NT2/D1 (cell line): Measurements from ENCODE around the gene IFNB1.
A peak's percentile ranks its signal among the peaks of the same experiment; 100 is the strongest.

Source experiments
- DNase-seq: peaks from one replicate; pipeline ENCODE4 v3.0.0-alpha.2; 2011; ENCODE audit warnings: low read depth, low spot score
- H3K27me3 ChIP-seq: 2 replicates; pipeline ENCODE4 v1.6.0; 2011; ENCODE audit warnings: mild to moderate bottlenecking; ENCODE audit not compliant: insufficient read length, insufficient read depth
- H3K36me3 ChIP-seq: 2 replicates; pipeline ENCODE4 v1.6.1; 2011; ENCODE audit warnings: mild to moderate bottlenecking, low read length, mixed read lengths; ENCODE audit not compliant: insufficient read depth, insufficient read length
- H3K4me1 ChIP-seq: 2 replicates; pipeline ENCODE4 v1.5.1; 2011; ENCODE audit not compliant: insufficient read depth, insufficient read length
- H3K4me3 ChIP-seq: 2 replicates; pipeline ENCODE4 v1.5.1; 2011; ENCODE audit warnings: low read depth; ENCODE audit not compliant: insufficient read length
- H3K9ac ChIP-seq: 2 replicates; pipeline ENCODE4 v1.6.0; 2011; ENCODE audit warnings: low read depth; ENCODE audit not compliant: insufficient read length
- H3K9me3 ChIP-seq: 2 replicates; pipeline ENCODE4 v1.5.1; 2011; ENCODE audit warnings: mild to moderate bottlenecking, low read length; ENCODE audit not compliant: insufficient read depth
- SUZ12 ChIP-seq: IDR thresholded peaks from 2 replicates; pipeline ENCODE4 v1.6.1; 2011; ENCODE audit not compliant: insufficient read length, insufficient read depth; ENCODE audit errors: extremely low read depth
- YY1 ChIP-seq: IDR thresholded peaks from 2 replicates; pipeline ENCODE4 v1.6.1; 2011; ENCODE audit not compliant: insufficient read length, insufficient read depth
- ZNF274 ChIP-seq: IDR thresholded peaks from 2 replicates; pipeline ENCODE4 v1.6.1; 2011; ENCODE audit warnings: mild to moderate bottlenecking, low read depth, low read length

Gene IFNB1

DNA sequence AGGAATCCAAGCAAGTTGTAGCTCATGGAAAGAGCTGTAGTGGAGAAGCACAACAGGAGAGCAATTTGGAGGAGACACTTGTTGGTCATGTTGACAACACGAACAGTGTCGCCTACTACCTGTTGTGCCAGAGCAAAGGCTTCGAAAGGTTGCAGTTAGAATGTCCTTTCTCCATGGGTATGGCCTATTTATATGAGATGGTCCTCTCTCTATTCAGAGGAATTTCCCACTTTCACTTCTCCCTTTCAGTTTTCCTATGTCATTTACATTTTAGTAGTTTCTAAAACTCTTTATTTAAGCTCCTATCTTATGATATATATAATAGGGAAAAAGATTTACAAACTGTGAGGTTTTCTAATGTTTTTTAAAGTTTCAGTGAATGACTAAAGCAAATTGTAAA is at the start of gene IFNB1:
Gene IFNB1, minus strand, starts transcription at position 162 of the 400 bp plus-strand sequence. Its CDS starts 73 bp downstream, at position 89.
- Histone ChIP-seq H3K9ac (no peak within 1 kb of the TSS), H3K9me3 (no peaks in the 10 kb centered on the region), H3K4me1 (no peaks in the 10 kb centered on the region), H3K36me3 (no peaks in the 10 kb centered on the region), H3K27me3 (no peaks in the 10 kb centered on the region), H3K4me3 (no peak within 1 kb of the TSS)
- no peak for TF ChIP-seq YY1
- no peak for TF ChIP-seq ZNF274
- TF ChIP-seq SUZ12 = no peak
- no peak for DNase-seq

DNA sequence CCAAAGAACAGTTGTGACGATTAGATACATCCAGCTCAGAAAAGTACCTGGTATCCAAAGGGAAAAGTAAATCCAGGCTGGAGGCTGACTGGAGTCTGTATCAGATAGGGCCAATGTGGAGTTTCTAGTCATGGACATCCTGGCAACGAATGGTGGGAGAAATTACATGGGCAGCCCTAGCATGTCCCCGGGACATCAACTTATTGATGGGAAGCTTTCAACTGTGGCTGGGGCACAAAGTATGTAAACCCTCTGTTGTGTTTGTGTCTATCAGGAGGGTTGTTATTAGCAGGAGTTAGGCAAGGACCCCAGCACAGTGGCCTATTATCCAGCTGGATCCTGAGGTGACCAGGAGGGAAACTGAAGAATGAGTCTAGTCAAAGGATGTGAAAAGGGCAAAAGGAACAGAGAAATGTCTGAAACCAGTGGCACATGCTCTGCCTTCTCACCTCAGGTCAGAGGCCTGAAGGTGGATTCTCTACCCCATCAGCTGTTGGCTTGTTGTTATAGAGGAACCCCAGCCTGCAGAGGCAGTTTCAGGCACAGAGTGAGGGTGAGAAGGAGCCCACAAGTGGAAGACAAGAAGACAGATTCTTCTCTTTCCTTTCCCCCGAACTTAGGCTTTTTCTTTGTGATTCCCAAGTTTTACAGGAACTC is 44.0 kb upstream of the IFNB1 start:
- H3K27me3 ChIP-seq = no peaks in the 10 kb centered on the region
- no peak overlapping the region for H3K9ac ChIP-seq
- H3K4me1 ChIP-seq = no peaks in the 10 kb centered on the region
- no peaks in the 10 kb centered on the region for H3K36me3 ChIP-seq
- H3K9me3 ChIP-seq = no peaks in the 10 kb centered on the region
- H3K4me3 ChIP-seq = no peak overlapping the region
- DNase-seq = no peak
- no peak for TF ChIP-seq ZNF274
- TF ChIP-seq YY1 = no peak
- TF ChIP-seq SUZ12 = no peak

DNA sequence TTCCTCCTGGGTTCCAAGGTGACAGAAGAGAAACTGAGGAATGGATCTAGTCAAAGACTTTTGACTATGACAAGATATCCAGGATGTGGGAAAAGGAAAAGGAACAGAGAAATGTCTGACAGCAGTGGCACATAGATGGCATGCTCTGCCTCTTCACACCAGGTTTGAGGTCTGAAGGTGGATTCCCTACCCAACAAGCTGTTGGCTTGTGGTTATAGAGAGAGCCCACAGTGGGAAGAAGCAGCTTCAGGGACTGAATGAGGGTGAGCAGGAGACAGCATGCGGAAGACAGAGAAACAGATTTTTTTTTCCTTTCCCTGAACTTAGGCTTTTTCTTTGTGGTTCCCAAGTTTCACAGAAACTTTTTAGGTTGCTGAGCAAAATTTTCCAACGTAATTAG is 43.3 kb upstream of the IFNB1 start:
- H3K27me3 ChIP-seq = no peaks in the 10 kb centered on the region
- H3K36me3 ChIP-seq = no peaks in the 10 kb centered on the region
- no peaks in the 10 kb centered on the region for H3K4me1 ChIP-seq
- no peak for TF ChIP-seq ZNF274
- H3K9ac ChIP-seq = no peak overlapping the region
- no peak for DNase-seq
- H3K9me3 ChIP-seq = no peaks in the 10 kb centered on the region
- H3K4me3 ChIP-seq = no peak overlapping the region

DNA sequence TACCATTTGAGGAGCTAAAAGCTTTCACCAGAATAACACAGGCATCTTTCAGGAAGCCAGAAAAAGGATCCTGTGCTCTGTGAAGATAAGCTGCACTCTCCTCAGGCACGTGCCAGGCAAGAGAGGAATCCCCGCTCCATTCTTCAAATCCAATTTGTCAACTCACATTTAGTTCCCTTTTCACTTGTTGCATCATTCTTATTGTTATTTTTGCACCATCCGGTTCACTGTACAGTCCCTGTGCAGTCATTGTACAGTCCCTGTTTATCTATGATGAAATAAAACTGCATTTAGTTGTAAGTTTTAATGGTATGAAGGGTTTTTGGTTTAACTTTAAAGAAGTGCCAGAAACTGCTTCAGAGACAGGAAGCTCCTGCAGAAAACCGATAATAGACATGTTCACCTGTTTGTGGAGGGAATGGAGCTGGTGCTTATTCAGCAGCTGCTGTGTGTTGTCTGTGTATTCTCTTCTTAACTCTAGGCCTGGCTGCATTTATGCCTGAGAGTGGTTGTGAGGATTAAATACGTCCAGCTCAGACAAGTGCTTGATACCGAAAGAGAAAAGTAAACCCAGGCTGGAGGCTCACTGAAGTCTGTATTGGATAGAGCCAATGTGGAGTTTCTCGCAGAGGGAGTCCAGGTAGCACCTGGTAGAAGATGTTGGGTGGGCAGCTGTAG is 41.5 kb upstream of the IFNB1 start:
- Histone ChIP-seq H3K36me3 (no peaks in the 10 kb centered on the region), H3K4me1 (no peaks in the 10 kb centered on the region), H3K9me3 (no peaks in the 10 kb centered on the region), H3K9ac (no peak overlapping the region), H3K27me3 (no peaks in the 10 kb centered on the region), H3K4me3 (no peak overlapping the region)
- no peak for DNase-seq
- no peak for TF ChIP-seq ZNF274
- no peak for TF ChIP-seq SUZ12
- TF ChIP-seq YY1 = no peak

DNA sequence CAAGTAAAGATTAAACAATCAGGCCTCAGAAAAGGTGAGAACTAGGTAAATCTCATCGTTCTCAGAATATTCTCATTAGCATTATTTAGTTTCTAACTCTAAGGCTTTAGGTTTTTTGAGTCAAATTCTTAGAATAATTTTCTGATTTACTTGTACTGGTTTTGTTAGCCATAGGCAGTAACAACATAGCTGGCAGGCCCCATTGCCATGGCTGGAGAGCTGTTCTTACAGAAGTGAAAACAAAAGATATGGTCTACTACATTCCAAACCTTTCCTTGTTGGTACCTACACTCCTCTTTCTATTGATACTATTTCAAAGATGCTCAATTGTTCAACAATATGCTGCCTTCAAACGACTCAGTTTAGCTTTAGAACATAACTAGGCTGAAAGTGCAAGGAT is 36.6 kb upstream of the IFNB1 start:
- Histone ChIP-seq H3K9me3 (no peaks in the 10 kb centered on the region), H3K9ac (no peak overlapping the region), H3K4me1 (no peaks in the 10 kb centered on the region), H3K4me3 (no peak overlapping the region), H3K27me3 (no peaks in the 10 kb centered on the region), H3K36me3 (no peaks in the 10 kb centered on the region)
- DNase-seq = no peak
- TF ChIP-seq YY1 (no peak), SUZ12 (no peak), ZNF274 (no peak)

DNA sequence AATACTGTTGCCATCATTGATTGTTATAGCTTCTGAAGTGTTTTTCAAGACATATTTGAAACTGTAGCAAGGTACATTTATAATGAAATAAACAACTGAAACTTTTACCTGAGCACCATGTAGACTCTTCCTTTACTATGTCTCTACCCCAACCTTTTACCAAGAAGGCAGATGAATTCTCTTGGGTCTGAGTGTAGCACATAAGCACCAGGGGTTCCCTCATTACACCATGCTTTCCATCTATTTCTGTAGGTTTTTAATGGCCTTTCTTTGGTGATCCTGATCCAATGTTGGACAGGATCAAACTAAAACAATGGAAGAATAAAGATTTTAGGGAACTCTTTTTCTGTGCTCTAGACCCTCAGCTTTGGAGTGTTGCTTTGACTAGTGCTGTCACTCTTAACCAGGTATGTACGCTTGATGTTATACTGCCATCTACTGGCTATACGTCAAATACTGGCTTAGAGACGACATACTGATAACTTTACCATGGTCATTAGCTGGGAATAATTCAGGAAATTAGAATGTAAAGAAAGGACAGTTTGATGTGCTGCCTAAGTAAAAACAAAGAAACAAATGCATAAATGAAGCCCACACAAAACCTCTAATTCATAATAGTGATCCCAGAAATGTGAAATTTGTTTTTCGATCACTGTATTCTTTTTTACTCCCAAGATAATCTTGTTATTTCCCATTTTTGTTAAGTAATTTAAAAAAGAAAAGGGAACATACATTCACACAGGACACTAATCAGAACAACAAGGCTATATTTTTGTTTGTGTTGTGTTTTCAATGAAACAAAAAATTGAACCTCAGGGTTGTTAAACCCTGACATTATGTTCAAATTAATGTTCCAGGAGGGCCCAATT is 33.2 kb upstream of the IFNB1 start:
- Histone ChIP-seq H3K27me3 (no peaks in the 10 kb centered on the region), H3K9me3 (no peaks in the 10 kb centered on the region), H3K36me3 (no peaks in the 10 kb centered on the region), H3K4me3 (no peak overlapping the region), H3K9ac (no peak overlapping the region), H3K4me1 (no peaks in the 10 kb centered on the region)
- TF ChIP-seq SUZ12 (no peak), YY1 (no peak), ZNF274 (no peak)
- DNase-seq = peak; percentile 74

DNA sequence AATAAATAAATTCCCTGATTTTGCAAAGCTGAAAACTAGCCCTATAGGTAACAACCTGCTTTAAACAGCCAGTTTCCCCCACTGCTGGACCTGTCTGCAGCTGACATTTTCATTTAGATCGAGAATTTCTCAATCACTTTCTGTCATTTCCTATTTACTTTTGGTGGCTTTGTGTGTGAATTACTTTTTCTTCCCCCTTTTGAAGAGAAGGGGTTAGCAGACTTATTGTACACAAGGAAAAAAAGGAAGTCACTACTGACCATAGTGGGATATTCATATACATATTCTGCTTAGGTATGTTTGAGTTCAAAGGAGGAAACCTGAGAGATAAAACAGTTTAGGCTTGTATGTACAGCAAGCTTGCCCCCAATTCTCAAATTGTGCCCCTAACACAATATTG is 27.0 kb upstream of the IFNB1 start:
- no peak overlapping the region for H3K4me3 ChIP-seq
- H3K36me3 ChIP-seq = no peaks in the 10 kb centered on the region
- TF ChIP-seq SUZ12 (no peak), YY1 (no peak), ZNF274 (no peak)
- H3K4me1 ChIP-seq = no peaks in the 10 kb centered on the region
- no peaks in the 10 kb centered on the region for H3K9me3 ChIP-seq
- DNase-seq = no peak
- no peak overlapping the region for H3K9ac ChIP-seq
- H3K27me3 ChIP-seq = no peaks in the 10 kb centered on the region
